ENCODE results near the gene ODR4.
"Not testable (repeated sequence)": the region's sequence is repeated elsewhere in the genome, so short reads cannot be mapped to it uniquely, and the experiment has no call there.

The ODR4 gene

DNA sequence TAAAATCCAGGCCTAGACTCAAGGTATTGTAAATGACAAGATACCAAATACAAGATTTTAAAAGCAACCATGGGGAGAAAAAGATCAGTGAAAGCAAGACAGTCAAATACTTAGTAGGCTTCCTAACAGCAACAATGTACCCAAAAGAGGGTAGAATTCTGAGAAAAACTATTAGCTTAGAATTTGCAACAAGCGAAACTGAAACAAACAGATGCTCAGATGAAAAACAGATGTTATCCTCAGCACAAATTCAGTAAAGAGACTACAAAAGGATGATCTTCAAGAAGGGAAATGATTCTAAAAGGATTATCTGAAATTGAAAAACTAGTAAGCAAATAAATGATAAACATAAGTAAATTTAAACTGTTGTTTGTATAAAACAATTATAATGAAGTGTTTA is 45.3 kb downstream of the ODR4 start:
- DNase-seq (ENCODE audit: low read depth in 4 of 4, low spot score in 1 of 4), result no peak

DNA sequence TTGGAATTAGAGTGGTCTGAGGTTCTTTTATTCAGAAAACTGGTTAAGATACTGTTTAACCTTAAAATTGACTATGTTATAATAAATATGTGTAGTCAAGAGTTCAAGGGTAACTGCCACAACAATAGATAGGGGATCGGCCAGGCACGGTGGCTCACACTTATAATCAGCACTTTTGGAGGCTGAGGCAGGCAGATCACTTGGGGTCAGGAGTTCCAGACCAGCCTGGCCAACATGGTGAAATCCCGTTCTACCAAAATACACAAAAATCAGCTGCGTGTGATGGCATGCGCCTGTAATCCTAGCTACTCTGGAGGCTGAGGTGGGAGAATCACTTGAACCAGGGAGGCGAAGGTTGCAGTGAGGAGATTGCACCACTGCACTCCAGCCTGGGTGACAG is 45.8 kb downstream of the ODR4 start:
- no peak for DNase-seq (ENCODE audit: low read depth in 4 of 4, low spot score in 1 of 4)

- no peak for DNase-seq (ENCODE audit: low read depth in 4 of 4, low spot score in 1 of 4)
Measured at GRCh38 chr1:186424539-186424938, 48.9 kb downstream of the ODR4 start.

DNA sequence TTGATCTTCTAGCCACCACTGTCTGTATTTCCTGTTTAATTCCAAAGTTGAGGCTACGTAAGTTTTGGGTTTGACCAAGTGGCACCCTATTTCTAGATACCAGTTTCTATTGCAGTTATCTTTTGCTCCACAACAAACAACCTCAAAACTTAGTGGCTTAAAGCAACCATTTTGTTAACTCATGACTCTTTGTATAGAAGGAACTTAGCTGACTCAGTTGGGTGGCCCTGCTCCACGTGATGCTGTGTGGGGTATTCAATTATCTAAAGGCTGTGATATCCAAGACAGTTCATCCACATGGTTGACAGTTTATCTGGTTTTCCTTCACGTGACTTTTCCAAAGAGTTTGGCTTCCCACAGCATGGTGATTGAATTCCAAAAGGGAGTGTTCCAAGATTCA is 50.5 kb downstream of the ODR4 start:
- DNase-seq (ENCODE audit: low read depth in 4 of 4, low spot score in 1 of 4), result no peak

- DNase-seq (ENCODE audit: low read depth in 4 of 4, low spot score in 1 of 4), result no peak
Measured at GRCh38 chr1:186429017-186429416, 53.4 kb downstream of the ODR4 start.

DNA sequence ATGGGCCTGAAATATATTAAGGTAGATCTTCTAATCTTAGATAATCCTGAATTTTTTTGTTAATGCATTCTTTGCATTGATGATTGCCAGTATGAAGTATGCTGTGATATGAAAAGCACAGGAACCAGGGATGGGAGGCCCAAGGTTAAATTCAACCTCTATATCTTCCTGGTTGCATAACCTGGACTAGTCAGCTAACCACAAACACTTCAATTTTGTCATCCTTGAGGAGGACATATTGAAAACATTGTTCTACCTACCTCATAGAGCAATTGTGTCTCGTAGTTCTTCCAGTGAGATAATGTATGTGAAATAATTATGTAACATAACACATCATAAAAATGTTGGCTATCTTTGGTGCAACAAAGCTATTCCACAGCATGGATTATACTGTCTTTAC is 59.7 kb downstream of the ODR4 start:
- no peak for DNase-seq (ENCODE audit: low read depth in 4 of 4, low spot score in 1 of 4)

- no peak for DNase-seq (ENCODE audit: low read depth in 4 of 4, low spot score in 1 of 4)
Measured at GRCh38 chr1:186438567-186438966, 62.9 kb downstream of the ODR4 start.

- no peak for DNase-seq (ENCODE audit: low read depth in 4 of 4, low spot score in 1 of 4)
Measured at GRCh38 chr1:186440584-186440983, 64.9 kb downstream of the ODR4 start.

GRCh38 chr1:186442651-186443375 is 67.2 kb downstream of the ODR4 start:
- no peak for DNase-seq (ENCODE audit: low read depth in 4 of 4, low spot score in 1 of 4)

GRCh38 chr1:186443638-186444037 is 68.0 kb downstream of the ODR4 start:
- no peak for DNase-seq (ENCODE audit: low read depth in 4 of 4, low spot score in 1 of 4)

DNA sequence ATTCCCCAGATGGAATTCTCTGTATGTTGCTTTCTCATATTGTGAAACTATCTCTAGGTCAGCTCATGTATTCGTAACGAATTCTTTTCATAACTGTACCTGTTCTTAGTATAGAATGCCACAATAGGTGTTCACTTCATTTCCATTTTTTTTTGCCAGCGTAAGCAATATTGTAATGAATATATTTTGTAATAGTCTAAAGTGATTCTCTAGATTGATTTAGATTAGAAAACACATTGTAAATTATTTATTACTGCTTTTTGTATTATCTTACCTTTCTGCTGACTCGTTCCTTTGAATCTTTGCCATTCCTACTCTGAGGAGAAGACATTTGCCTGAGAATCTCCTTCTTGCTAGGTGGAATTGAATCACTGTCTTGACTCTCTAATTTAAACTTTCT is 70.5 kb downstream of the ODR4 start:
- DNase-seq (ENCODE audit: low read depth in 4 of 4, low spot score in 1 of 4), result no peak

- no peak for DNase-seq (ENCODE audit: low read depth in 4 of 4, low spot score in 1 of 4)
Measured at GRCh38 chr1:186454981-186455380, 79.3 kb downstream of the ODR4 start.

- DNase-seq (ENCODE audit: low read depth in 4 of 4, low spot score in 1 of 4), result no peak
Measured at GRCh38 chr1:186456729-186457255, 81.2 kb downstream of the ODR4 start.

DNA sequence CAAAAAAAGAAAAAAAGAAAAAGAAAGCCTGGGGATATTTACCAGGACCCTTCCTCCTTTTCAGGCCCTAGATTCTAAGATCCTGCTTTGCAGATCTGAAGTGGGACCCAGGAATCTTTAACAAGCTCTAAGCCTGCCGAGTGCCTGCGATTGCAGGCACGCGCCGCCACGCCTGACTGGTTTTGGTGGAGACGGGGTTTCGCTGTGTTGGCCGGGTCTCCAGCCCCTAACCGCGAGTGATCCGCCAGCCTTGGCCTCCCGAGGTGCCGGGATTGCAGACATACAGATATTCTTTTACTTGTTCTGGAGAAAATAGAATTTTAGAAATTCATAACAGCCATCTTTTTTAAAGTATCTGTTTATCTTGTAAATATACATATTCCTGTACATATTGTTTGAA is 83.5 kb downstream of the ODR4 start:
- not testable (repeated sequence) for DNase-seq (ENCODE audit: low read depth in 4 of 4, low spot score in 1 of 4)

GRCh38 chr1:186461014-186461413 is 85.4 kb downstream of the ODR4 start, which contains the start of gene PDC:
Gene PDC (minus strand): TSS chr1:186461114. CDS start chr1:186449459, 11,655 bp downstream.
- no peak for DNase-seq (ENCODE audit: low read depth in 4 of 4, low spot score in 1 of 4)

GRCh38 chr1:186463511-186463910 is 87.9 kb downstream of the ODR4 start:
- no peak for DNase-seq (ENCODE audit: low read depth in 4 of 4, low spot score in 1 of 4)

- DNase-seq (ENCODE audit: low read depth in 4 of 4, low spot score in 1 of 4), result no peak
Measured at GRCh38 chr1:186463926-186464325, 88.3 kb downstream of the ODR4 start.

DNA sequence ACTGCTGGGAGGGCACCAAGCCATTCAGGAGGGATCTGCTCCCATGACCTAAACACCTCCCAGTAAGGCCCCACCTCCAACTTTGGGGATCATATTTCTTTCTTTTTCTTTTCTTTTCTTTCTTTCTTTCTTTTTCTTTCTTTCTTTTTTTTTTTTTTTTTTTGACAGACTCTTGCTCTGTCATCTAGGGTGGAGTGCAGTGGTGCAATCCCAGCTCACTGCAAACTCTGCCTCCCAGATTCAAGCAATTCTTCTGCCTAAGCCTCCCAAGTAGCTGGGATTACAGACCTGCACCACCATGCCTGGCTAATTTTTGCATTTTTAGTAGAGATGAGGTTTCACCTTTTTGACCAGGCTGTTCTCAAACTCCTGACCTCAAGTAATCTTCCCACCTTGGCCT is 89.9 kb downstream of the ODR4 start:
- DNase-seq (ENCODE audit: low read depth in 4 of 4, low spot score in 1 of 4), result not testable (repeated sequence)

GRCh38 chr1:186465946-186466345 is 90.3 kb downstream of the ODR4 start:
- no peak for DNase-seq (ENCODE audit: low read depth in 4 of 4, low spot score in 1 of 4)
